HG03558 (cell line): Measurements from ENCODE around the gene VWCE.

ENCODE experiments used
- ATAC-seq: cut with Tn5 transposase; IDR thresholded peaks from one replicate; pipeline ENCODE4 v1.9.1; 2021; ENCODE audit warnings: moderate number of reproducible peaks; ENCODE audit not compliant: unreplicated experiment; ENCODE audit errors: extremely low read depth

The VWCE gene

DNA sequence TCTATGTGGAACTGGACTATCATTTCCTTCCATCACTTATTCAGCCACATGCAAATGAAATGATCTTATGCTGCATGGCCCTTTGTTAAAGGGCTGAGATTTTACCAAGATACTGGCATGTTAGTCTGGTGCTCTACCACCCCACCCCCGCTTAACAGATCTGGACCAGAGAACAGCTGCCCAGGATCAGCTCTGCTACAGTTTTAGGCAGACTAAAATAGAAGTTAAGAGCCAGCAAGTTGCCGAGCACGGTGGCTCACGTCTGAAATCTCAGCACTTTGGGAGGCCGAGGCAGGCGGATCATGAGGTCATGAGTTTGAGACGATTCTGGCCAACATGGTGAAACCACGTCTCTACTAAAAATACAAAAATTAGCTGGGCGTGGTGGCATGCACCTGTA is 33.2 kb upstream of the VWCE start:
- ATAC-seq = no peak

DNA sequence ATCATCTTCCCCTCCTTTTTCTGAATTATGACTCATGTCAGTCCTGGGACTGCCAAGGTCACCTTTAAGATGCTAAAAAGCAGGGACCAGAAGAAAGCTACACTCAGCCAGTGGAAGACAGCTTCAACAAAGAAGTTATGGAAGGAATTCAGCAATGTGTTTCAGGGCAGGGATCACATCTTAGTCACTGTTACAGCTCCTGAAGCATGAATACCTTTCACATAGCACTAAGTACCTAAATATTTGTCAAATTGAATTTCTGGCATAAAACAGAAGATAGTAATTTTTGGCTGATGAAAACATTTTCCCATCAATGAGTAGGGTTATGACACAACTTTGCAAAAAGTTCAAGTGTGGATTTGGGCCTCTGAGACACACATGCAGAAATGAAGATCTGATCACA is 32.6 kb upstream of the VWCE start:
- no peak for ATAC-seq

DNA sequence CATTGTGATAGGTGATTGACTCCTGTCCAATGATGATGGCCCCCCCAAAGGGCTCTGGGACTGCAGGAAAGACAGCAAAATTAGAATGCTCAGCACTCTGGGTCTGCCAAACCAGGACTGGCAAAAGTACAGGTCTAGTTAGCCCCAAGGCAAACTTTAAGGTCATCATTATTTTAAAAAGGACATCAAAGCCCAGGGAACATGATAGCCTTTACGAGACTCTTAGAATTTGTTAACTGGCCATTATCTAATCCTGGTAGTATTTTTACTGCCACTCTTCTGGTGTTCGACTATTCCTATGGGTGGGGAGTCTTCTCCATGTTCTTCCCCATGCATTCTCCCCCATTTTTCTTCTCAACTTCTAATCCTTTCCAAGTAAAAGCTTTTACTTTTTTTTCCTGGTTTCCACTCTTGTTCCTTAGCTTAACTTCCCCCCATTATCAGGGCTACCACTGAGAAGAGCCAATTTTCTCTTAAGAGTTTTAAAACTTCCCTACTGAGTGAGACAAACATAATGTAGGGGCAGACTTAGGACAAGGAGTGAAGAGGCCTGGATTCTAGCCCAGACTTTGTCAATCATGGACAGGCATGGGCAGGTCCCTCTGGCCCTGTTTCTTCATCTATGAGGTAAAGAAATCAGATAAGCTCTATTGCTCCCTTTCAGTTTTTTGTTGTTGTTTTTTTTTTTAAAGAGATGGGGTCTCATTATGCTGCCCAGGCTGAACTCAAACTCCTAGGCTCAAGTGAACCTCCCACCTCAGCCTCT is 30.7 kb upstream of the VWCE start:
- ATAC-seq = no peak

DNA sequence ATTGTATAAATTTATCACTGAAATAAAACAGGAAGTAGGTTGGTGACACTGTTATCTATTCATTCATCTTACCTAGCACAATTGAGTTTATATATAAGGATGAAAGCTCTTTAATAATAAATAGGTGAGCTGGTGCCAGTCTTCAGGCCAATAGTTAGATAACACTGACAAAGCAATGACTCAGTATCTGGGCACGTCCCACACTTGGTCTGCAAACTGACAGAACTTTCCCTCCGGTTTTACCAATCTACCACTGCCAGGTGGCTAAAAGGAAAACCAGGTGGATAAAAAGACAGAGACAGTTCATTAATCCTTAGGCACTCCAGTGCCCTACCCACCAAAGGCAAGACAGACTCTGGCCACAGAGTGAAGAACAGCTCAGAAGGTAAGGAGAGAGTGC is 20.1 kb upstream of the VWCE start:
- ATAC-seq = no peak

DNA sequence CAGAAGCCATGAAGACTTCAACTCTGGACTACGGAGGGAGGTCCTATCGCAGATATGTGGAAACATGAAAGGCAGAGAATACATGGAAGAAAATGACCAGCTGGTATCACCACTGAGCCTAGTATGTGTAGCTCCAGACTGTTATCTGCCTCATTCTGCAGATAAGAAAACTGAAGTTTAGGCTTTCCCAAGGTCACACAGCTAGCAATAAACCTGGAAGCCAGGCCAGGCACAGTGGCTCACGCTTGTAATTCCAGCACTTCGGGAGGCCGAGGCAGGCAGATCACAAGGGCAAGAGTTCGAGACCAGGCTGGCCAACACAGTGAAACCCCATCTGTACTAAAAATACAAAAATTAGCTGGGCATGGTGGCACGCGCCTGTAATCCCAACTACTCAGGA is 15.6 kb upstream of the VWCE start:
- ATAC-seq = no peak

DNA sequence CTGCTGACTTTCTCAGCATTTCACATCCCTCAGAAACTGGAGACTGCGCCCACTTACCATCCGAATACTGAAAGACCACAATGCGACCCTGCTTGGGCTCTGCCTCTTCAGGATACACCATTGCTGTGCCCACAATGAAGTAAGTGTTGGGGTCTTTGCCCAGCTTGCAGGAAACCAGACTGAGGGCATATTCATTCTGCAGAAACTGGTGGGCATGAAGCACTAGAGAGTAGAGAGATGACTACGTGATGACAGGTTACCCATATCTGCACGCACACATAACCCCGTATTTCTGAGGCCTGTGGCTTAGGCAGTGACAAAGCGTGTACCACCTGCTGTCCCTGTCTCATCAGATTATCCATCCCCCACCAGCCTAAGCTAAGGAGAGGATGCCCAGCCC is 14.6 kb upstream of the VWCE start:
- no peak for ATAC-seq

DNA sequence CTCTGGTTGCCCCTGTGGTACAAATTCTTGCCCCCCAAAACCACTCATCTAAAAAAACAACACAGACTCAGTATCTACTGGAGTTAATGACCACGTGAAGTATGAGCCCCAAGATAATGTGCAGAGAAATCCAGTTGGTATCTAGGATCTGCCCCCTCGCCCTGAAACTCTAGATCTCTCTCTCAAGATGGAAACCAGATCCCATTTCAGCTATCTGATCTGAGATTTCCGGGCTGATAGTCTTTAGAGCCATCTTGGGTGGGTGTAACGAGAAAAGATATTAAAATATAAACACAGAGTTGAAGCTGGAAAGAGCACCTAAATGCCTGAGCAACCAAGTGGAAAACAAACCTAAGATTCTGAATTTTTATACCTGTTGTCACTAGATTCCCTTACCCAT is 14.0 kb upstream of the VWCE start:
- no peak for ATAC-seq

DNA sequence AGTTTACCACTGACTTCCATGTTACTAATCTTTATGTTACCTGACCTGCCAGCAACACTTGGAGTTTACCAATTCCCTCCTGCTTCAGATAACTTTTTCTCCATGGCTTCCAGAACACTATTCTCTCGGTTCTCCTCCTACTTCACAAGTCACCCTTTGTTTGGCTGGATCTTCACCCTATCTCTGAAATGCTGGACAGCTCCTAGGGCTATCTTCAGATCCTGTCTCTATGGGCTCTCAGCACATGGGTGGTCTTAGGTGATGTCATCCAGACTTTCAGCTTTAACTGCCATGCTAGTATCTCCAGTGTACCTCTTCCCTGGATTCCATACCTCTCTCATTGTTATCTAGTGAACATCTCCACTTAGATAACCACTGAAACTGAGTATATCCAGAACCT is 12.2 kb upstream of the VWCE start:
- ATAC-seq = no peak

DNA sequence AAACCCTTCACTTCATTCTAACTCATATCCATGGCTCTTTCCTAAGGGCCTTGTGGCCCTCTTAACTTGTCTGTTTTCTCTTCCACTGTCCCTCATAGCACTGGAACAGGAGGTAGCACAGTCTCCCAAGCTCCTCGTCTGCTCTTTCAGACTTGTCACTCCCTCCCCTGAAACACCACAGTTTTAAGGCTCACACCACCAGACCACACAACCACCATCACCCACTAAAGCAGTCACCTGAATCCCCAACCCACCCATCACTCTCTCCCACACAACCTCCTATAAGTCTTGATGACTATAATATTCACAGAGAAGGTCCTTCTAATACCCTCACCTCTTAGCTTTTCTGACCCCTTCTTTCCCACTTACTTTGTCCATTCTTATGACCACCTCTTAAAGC is 11.1 kb upstream of the VWCE start:
- no peak for ATAC-seq

DNA sequence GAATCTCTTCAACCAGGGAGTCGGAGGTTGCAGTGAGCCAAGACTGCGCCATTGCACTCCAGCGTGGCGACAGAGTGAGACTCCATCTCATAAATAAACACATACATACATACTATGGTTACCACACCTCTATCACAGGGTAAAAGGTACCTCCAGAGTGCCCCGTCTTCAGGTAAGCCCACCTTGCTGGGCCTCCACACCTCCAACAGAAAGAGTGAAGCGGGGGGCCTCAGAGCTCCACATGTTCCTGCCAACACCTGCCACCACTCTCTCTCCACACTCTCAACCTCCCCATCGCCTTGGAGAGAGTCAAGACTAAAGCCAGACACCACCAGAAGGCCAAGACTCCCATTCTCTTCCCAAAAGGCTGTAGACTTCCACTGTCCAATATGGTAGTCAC is 10.3 kb upstream of the VWCE start:
- no peak for ATAC-seq

DNA sequence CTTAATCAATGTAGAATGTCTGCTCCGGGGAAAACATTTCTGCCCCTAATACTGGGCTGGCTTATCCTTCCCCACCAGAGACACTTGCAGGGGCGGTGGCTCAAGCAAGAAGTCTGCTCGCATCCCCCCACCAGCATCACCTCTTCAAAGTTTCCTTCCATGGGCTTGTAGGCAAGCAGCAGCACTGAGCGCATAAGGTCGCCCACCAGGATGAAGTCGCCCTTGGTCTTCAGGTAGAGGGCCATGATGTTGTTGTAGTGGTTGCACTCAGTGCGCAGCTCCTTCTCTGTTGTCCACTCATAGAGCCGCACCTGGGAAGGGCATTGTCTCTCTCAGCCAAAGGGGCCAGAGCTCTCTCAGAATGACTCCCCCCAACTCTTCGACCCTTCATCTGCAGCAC is 8.6 kb upstream of the VWCE start:
- no peak for ATAC-seq

DNA sequence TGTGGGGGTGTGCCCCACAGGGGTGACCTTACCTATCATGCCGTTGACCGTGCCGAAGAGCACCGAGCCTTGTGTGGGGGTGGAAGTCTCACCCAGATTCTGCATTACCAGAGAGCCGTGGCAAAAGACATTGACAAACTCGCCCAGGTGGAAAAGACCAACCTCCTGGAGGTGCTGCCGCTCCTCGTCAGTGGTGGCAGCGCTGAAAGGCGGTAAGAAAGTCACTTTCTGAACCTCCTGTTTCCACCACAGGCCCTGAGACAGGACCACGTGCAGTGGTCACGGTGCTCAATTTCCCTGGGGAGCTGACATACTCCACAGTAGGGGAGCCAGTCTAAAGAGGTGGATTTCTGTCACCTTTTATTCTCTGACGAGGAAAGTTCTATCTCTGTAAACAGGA is 7.4 kb upstream of the VWCE start:
- no peak for ATAC-seq

DNA sequence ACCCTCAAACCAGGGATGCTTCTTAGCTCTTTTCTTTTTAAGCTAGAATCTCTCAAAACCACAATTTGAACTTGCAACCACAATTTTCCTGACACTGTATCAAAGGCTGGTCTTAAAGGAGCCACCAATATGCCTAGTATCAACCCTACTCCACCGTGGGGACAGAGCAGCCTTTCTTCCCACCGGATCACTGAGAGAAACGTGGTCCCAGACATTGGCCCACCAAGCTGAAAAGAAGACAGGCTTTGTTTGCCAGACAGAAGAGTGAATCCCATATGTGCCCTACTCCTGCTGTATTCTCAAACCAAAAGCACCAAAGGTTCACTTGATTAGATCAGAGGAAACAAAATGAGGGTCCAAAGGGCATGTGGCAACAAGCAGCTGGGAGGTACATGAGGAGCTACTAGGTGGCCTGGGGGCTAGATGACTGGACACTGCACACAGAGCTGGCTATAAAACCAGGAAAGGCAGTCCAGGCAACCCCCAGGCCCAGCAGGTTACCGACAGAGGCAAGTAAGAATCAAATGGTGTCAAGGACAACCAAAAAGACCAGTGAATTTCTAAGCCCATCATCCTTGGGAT is 3.6 kb upstream of the VWCE start:
- no peak for ATAC-seq

DNA sequence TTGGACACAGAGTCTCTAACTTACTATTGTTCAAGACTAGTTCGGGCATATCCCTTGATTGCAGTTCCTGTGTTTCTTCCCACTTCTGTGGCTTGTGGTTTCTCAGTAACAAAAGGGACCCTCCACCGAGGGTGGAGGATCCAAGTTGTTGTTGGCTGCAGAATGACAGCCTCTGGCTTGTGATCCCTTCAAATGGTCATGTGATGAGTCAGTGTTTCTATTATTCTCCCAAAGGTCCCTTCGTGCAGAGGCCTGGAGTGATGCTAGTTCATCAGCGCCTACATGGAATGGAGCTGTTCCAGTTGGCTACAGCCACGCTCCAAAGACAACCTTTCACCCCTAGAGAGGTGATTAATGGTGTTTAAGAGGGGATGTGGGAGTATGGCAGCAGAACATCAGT is 2.6 kb upstream of the VWCE start:
- no peak for ATAC-seq

DNA sequence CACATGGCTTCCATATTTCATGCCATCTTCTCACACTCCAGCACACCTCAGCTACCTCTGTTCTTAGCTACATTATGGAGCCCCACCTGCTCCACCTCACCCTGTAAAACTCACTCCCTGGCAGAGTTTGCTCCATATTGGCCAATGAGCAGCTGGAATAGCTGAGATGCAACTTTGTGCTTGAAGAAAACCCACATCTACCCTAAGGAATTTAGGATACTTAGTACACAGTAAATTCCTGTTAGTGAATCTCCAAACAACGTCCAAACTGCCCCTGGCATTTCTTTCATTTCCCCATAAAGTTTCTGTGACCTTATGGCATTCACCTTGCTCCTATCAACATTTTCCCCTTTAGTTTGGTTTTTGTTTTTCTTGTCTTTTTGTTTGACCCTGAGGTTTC is 2.2 kb upstream of the VWCE start:
- no peak for ATAC-seq

DNA sequence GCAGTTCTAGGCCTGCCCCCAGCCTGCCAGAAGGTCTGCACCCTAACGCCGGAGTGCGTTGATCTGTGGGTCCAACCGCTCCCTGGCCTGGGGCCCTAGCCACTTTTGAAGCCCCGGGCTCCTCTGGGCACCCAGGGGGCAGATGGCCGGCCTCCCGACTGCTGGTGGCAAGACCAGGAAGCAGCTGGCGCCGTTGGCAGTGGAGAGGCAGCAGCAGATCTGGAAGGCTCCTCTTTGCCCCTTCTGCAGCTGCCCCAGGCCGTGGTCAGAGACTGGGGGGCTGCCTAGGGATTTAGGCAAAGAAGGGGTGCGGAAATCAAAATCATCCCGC is 445 bp upstream of the VWCE start:
- no peak for ATAC-seq

DNA sequence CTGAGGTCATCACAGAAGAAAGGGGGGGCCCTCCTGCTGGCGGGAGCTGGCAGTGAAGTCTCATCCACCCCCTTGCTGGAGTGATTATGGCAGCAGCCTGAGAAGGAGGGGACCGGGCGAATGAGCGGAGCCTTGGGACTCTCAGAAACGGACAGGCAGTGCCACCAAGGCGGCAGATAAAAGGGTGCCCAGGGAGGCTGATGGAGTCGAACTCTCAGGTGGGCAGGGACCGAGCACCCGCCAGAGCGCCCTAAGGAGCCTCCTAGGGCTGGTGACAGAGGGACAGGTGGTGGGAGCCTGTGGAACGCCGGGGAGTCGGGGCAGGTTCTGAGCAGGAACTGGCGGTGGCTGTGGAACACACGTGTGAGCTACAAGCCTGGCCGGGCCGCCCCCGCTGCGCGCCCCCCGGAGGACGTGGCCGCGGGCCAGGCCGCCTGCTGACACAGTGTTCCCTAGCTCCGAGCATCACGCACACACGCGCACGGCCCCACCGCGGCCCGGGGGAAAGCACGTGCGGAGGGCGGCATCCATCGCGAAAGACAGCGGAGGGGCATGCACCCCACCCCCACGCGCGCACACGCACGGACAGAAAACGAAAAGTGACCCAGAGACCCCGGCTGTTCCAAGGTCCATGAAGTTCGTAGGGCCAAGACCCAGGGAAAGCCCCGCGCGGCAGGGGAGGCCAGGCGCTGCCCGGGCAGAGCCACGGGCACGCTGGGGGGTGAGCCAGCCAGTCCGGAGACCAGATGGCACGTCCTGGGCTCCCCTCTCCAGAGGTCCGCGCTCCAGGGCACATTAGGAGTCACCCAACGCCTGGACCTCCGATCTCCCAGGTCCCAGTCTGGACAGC is 1.0 kb downstream of the VWCE start:
- peak; percentile 16 for ATAC-seq

DNA sequence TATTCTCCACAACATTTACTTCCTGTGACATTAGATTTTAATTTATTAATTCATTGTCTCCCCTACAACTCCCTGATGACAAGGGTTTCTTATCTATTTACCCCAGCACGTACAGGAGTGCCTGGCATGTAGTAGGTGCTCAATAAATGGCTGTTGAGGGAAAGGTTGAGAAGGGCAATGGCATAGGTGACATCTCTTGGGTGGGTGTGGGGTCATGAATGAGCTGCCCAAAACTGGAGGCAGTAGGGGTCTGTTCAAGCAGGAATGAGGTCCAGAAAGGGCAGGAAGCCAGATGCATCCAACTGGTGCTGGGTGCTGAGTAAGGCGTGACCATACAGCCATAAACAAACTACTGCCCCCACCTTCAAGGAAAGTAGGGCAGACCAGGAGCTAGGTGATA is 2.8 kb downstream of the VWCE start:
- no peak for ATAC-seq

DNA sequence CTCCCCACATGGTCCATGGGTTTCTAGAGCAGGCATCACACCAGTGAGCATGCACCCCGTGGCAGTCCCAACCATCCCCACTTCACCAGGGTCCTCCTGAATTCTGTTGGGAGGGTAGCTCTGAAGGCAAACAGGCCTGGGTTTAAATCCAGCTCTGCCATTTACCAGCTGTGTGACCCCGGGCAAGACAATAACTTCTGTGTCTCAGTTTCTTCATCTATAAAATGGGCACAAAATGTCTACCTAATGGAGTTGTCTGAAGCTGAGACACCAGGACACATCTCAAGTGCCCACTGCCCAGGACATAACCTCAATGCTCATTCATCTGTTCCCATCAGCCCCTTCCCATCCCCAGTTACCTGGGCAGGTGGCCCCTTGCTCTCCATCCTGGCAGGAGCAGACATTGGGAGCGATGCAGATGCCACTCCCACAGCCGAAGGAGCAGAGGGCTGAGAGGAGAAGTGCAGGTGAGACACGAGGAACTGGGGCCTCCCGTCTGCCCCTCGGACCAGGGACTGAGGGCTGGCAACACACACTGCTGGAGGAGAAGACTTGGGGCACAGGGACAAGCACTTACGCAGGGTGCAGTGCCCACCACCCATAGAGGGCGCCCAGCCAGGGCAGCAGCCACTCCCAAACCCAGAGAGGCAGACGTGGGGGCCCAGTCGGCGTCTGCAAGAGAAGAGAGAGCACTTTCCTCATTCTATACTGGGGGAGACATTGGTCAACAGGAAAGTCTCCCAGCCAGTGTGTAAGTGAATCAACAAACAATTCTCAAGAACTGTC is 4.0 kb downstream of the VWCE start:
- ATAC-seq = no peak

DNA sequence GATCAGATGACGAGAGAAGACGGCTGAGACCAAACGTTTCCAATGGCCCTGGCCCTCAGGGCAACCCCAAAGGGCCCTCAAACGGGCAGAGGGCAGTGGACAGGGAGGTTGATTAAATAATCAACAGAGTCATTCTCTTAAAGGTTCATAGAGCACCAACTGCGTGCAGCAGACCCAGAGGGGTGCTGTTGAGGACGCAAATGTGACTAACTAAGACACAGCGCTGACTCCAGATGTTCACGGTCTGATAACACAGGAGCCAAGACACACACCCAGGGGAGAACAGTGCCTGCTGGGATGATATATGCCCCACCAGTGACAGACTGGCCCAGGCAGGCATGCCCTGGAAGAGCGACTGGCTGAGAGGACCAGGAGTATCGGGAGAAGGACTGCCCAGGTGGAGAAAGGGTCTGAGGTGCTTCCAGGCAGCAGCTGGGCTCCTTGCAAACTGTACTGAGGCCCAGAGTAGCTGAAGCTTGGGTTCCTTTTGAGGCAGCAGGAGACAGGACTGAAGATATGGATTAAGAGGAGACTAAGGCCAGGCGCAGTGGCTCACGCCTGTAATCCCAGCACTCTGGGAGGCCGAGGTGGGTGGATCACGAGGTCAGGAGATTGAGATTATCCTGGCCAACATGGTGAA is 7.7 kb downstream of the VWCE start:
- no peak for ATAC-seq
